IMR-90 (cell line): Measurements from ENCODE around the gene SLIT1. TPM values are rescaled to one million over a fixed set of nuclear protein-coding genes. Genes with fewer than 3 reads are reported as not detected.

Source experiments
- ATAC-seq: fragments of 200-7000 bp; cut with Tn5 transposase; 2 replicates; pipeline ENCODE4 v1.9.1; 2020; ENCODE audit warnings: low read depth, mild to moderate bottlenecking, moderate library complexity
- BruUV-seq: library from RNA; stranded (reverse); fragments of 400-500 nt; replicated peaks from 2 replicates; lab custom pipeline; 2021; lab: Mats Ljungman, UMichigan
- CTCF ChIA-PET: fragments of 300-600 bp; formaldehyde crosslinking; extraction: SDS; loops from one replicate; lab custom pipeline; 2021; ENCODE audit warnings: antibody characterized with exemption; lab: Yijun Ruan, JAX
- POLR2A ChIA-PET: fragments of 300-600 bp; sonication (Branson Sonifier 250); formaldehyde crosslinking; loops from one replicate; lab custom pipeline; 2022; ENCODE audit warnings: antibody characterized with exemption; ENCODE audit not compliant: unreplicated experiment; lab: Charles Lee
- DNase-seq: peaks from one replicate; pipeline ENCODE4 v3.0.0; 2013
- H2AFZ ChIP-seq: replicated peaks from 2 replicates; pipeline ENCODE3; 2013; ENCODE audit warnings: low read length, mild to moderate bottlenecking; ENCODE audit not compliant: poor library complexity
- H2AK5ac ChIP-seq: 2 replicates; pipeline ENCODE4 v1.6.1; 2013; ENCODE audit warnings: low read depth, low read length, inconsistent platforms
- H2AK9ac ChIP-seq: replicated peaks from 2 replicates; pipeline ENCODE3; 2013; ENCODE audit warnings: mild to moderate bottlenecking, low read depth, low read length, moderate library complexity; ENCODE audit not compliant: poor library complexity
- H2BK120ac ChIP-seq: 2 replicates; pipeline ENCODE4 v1.6.1; 2013; ENCODE audit warnings: low read depth, low read length, inconsistent platforms
- H2BK15ac ChIP-seq: 3 replicates; pipeline ENCODE4 v1.6.1; 2013; ENCODE audit warnings: low read depth, low read length, inconsistent platforms
- H2BK20ac ChIP-seq: 2 replicates; pipeline ENCODE4 v1.6.1; 2013; ENCODE audit warnings: low read depth, mild to moderate bottlenecking, inconsistent platforms, low read length, moderate library complexity
- H2BK5ac ChIP-seq: 2 replicates; pipeline ENCODE4 v1.6.1; 2013; ENCODE audit warnings: mild to moderate bottlenecking, low read depth, low read length, inconsistent platforms; ENCODE audit not compliant: poor library complexity, severe bottlenecking
- H3K14ac ChIP-seq: replicated peaks from 2 replicates; pipeline ENCODE4 v1.6.1; 2013; ENCODE audit warnings: low read depth, low read length, inconsistent platforms
- H3K18ac ChIP-seq: 2 replicates; pipeline ENCODE4 v1.6.1; 2013; ENCODE audit warnings: low read depth, low read length, control low read depth
- H3K23ac ChIP-seq: 2 replicates; pipeline ENCODE4 v1.6.1; 2013; ENCODE audit warnings: low read depth, low read length, inconsistent platforms
- H3K27ac ChIP-seq: 2 replicates; pipeline ENCODE4 v1.5.1; 2013; ENCODE audit warnings: mild to moderate bottlenecking, control low read depth, low read length; ENCODE audit not compliant: insufficient read depth
- H3K27me3 ChIP-seq: 2 replicates; pipeline ENCODE4 v1.6.1; 2013; ENCODE audit warnings: low read length; ENCODE audit not compliant: control insufficient read depth, insufficient read depth
- H3K36me3 ChIP-seq: 2 replicates; pipeline ENCODE4 v1.6.1; 2013; ENCODE audit warnings: low read length, mixed read lengths; ENCODE audit not compliant: control insufficient read depth, insufficient read depth
- H3K4ac ChIP-seq: 2 replicates; pipeline ENCODE4 v1.6.1; 2013; ENCODE audit warnings: low read depth, low read length, inconsistent platforms
- H3K4me1 ChIP-seq: 2 replicates; pipeline ENCODE4 v1.6.1; 2013; ENCODE audit warnings: low read length, mixed read lengths; ENCODE audit not compliant: control insufficient read depth, insufficient read depth
- H3K4me2 ChIP-seq: 2 replicates; pipeline ENCODE4 v1.6.1; 2013; ENCODE audit warnings: low read depth, mild to moderate bottlenecking, control low read depth, low read length, moderate library complexity
- H3K4me3 ChIP-seq: 2 replicates; pipeline ENCODE4 v1.5.1; 2013; ENCODE audit warnings: low read depth, mild to moderate bottlenecking, control low read depth, low read length, moderate library complexity; ENCODE audit not compliant: insufficient read depth
- H3K56ac ChIP-seq: 2 replicates; pipeline ENCODE4 v1.6.1; 2013; ENCODE audit warnings: low read length, inconsistent platforms; ENCODE audit not compliant: insufficient read depth; ENCODE audit errors: extremely low read depth
- H3K79me1 ChIP-seq, 2 experiments: 2 replicates each; pipeline ENCODE4 v1.6.1; 2013; ENCODE audit warnings: low read length in 2 of 2, inconsistent platforms in 1 of 2, low read depth in 1 of 2
- H3K9ac ChIP-seq: 2 replicates; pipeline ENCODE4 v1.6.1; 2013; ENCODE audit warnings: low read depth, low read length, control low read depth
- H3K9me1 ChIP-seq: 2 replicates; pipeline ENCODE4 v1.6.1; 2013; ENCODE audit warnings: low read length, inconsistent platforms; ENCODE audit not compliant: insufficient read depth
- H3K9me3 ChIP-seq: 2 replicates; pipeline ENCODE4 v1.6.1; 2013; ENCODE audit warnings: low read length; ENCODE audit not compliant: control insufficient read depth, insufficient read depth
- H4K20me1 ChIP-seq: 2 replicates; pipeline ENCODE4 v1.6.1; 2013; ENCODE audit warnings: low read length, inconsistent platforms; ENCODE audit not compliant: insufficient read depth
- H4K5ac ChIP-seq: 2 replicates; pipeline ENCODE4 v1.6.1; 2013; ENCODE audit warnings: mild to moderate bottlenecking, low read depth, low read length, control low read depth
- H4K8ac ChIP-seq, 2 experiments: 2 replicates each; pipeline ENCODE4 v1.6.1; 2013; ENCODE audit warnings: low read depth in 2 of 2, low read length in 2 of 2, control low read depth in 1 of 2, inconsistent platforms in 1 of 2
- H4K91ac ChIP-seq: 2 replicates; pipeline ENCODE4 v1.6.1; 2013; ENCODE audit warnings: low read depth, low read length, inconsistent platforms; ENCODE audit not compliant: insufficient read depth
- BHLHE40 ChIP-seq: fragments of 150-350 bp; IDR thresholded peaks from 2 replicates; pipeline ENCODE4 v1.6.1; 2016; ENCODE audit warnings: mild to moderate bottlenecking, low read depth, low read length
- CEBPB ChIP-seq: IDR thresholded peaks from 2 replicates; pipeline ENCODE4 v1.6.1; 2012; ENCODE audit warnings: low read depth, low read length, improper control_type of control experiment
- CHD1 ChIP-seq: IDR thresholded peaks from 2 replicates; pipeline ENCODE4 v1.6.1; 2012; ENCODE audit warnings: low read depth, low read length, improper control_type of control experiment
- FOS ChIP-seq: fragments of 150-350 bp; IDR thresholded peaks from 2 replicates; pipeline ENCODE4 v1.6.1; 2016; ENCODE audit warnings: low read depth, low read length
- MAFK ChIP-seq: IDR thresholded peaks from 2 replicates; pipeline ENCODE4 v1.6.1; 2012; ENCODE audit warnings: low read depth, low read length, improper control_type of control experiment
- MAZ ChIP-seq: IDR thresholded peaks from 2 replicates; pipeline ENCODE4 v1.6.1; 2012; ENCODE audit warnings: low read depth, mild to moderate bottlenecking, low read length, improper control_type of control experiment, moderate library complexity, borderline replicate concordance
- MXI1 ChIP-seq: IDR thresholded peaks from 2 replicates; pipeline ENCODE4 v1.6.1; 2012; ENCODE audit warnings: low read depth, mild to moderate bottlenecking, low read length, moderate library complexity, borderline replicate concordance
- NFE2L2 ChIP-seq: fragments of 150-350 bp; IDR thresholded peaks from 2 replicates; pipeline ENCODE4 v1.6.1; 2016; ENCODE audit warnings: low read depth, mild to moderate bottlenecking, low read length
- POLR2A ChIP-seq: IDR thresholded peaks from 2 replicates; pipeline ENCODE4 v1.6.1; 2012; ENCODE audit warnings: mild to moderate bottlenecking, low read depth, low read length
- RAD21 ChIP-seq: IDR thresholded peaks from 2 replicates; pipeline ENCODE4 v1.6.1; 2012; ENCODE audit warnings: low read length, improper control_type of control experiment
- RCOR1 ChIP-seq: IDR thresholded peaks from 2 replicates; pipeline ENCODE4 v1.6.1; 2012; ENCODE audit warnings: mild to moderate bottlenecking, low read length, improper control_type of control experiment; ENCODE audit not compliant: insufficient replicate concordance
- RFX5 ChIP-seq: IDR thresholded peaks from 2 replicates; pipeline ENCODE4 v1.8.0; 2012; ENCODE audit warnings: low read depth, mild to moderate bottlenecking, low read length, moderate library complexity
- SMC3 ChIP-seq: fragments of 150-350 bp; IDR thresholded peaks from 2 replicates; pipeline ENCODE4 v1.6.1; 2016; ENCODE audit warnings: low read depth, mild to moderate bottlenecking, antibody characterized with exemption, low read length, moderate library complexity
- WGBS, 2 experiments: methylation state at CpG; one replicate each; pipeline versions ENCODE4 v1.1.5 to v1.1.7; 2013; ENCODE audit warnings: missing lambda C conversion rate in 2 of 2; ENCODE audit not compliant: insufficient read length in 1 of 2; ENCODE audit errors: extremely low coverage in 2 of 2; 5-methylcytosine and 5-hydroxymethylcytosine counted together
- dilution Hi-C: fragments of 300-500 bp; cut with HindIII; formaldehyde crosslinking; loops from one replicate; pipeline ENCODE4 v1.14.3; 2018; ENCODE audit warnings: low sequenced_read_pairs; ENCODE audit not compliant: unreplicated experiment
- in situ Hi-C: fragments of 300-500 bp; cut with MboI; formaldehyde crosslinking; loops from 3 replicates; pipeline ENCODE4 v1.14.3; 2019; ENCODE audit warnings: low sequenced_read_pairs, inconsistent platforms, mixed read lengths
- intact Hi-C: fragments of 100-400 bp; cut with micrococcal nuclease; formaldehyde crosslinking; loops from 2 replicates; pipeline ENCODE4 v1.10.0; 2022
- polyA plus RNA-seq, 3 experiments: library from polyadenylated mRNA; depleted of rRNA; stranded (reverse); fragments of >200 nt; gene quantifications; 2 replicates each; pipeline ENCODE4 v1.2.3, GENCODE V29; 2012; ENCODE audit warnings: low replicate concordance in 1 of 3
- total RNA-seq: library from RNA; depleted of rRNA; stranded (reverse); fragments of >200 nt; gene quantifications from 2 replicates; pipeline ENCODE4 v1.2.3, GENCODE V29; 2012
- TF ChIP-seq, protein P1 (sequence below): fragments of 150-350 bp; IDR thresholded peaks from 2 replicates; pipeline ENCODE4 v1.6.1; 2016; ENCODE audit warnings: low read depth, mild to moderate bottlenecking, low read length, moderate library complexity, borderline replicate concordance
- TF ChIP-seq, protein P2 (sequence below): fragments of 150-350 bp; IDR thresholded peaks from 2 replicates; pipeline ENCODE4 v1.6.1; 2017; ENCODE audit warnings: mild to moderate bottlenecking, antibody characterized with exemption, low read length, low read depth
- TF ChIP-seq, protein P3 (sequence below): conservative IDR thresholded peaks from 2 replicates; pipeline ENCODE4 v1.5.1; 2012; ENCODE audit warnings: mild to moderate bottlenecking, low read depth, low read length, improper control_type of control experiment

Gene SLIT1
- total and polyA plus RNA-seq, 2 of the 4 experiments (the other 2 are of a cell fraction): under 0.01 TPM

DNA sequence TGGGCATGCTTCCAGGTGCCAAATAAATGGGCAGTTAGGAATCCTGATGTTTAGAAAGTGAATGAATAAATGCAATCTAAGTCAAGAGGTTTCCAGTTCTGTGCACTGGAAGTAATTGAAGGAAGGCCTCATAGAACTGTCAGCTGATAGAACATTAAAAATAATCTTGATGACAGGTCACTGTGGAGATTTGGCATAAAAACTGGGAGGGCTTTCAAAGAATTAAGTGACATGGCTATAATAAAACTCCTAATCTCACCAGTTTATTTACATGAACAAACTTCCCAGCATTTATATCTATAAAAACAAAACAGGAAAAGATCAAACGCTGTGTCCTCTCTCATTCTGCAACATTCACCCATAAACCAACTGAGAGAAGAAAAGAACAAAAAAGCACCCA, 170.5 kb downstream of the SLIT1 start:
- TF ChIP-seq MAZ (no peak), RAD21 (no peak), SMC3 (no peak), MAFK (no peak), POLR2A (no peak), NFE2L2 (no peak), FOS (no peak), CHD1 (no peak), RCOR1 (no peak), RFX5 (no peak), CEBPB (no peak), BHLHE40 (no peak), MXI1 (no peak)
- TF ChIP-seq, protein P1, sequence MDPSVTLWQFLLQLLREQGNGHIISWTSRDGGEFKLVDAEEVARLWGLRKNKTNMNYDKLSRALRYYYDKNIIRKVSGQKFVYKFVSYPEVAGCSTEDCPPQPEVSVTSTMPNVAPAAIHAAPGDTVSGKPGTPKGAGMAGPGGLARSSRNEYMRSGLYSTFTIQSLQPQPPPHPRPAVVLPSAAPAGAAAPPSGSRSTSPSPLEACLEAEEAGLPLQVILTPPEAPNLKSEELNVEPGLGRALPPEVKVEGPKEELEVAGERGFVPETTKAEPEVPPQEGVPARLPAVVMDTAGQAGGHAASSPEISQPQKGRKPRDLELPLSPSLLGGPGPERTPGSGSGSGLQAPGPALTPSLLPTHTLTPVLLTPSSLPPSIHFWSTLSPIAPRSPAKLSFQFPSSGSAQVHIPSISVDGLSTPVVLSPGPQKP: no peak
- TF ChIP-seq, protein P2, sequence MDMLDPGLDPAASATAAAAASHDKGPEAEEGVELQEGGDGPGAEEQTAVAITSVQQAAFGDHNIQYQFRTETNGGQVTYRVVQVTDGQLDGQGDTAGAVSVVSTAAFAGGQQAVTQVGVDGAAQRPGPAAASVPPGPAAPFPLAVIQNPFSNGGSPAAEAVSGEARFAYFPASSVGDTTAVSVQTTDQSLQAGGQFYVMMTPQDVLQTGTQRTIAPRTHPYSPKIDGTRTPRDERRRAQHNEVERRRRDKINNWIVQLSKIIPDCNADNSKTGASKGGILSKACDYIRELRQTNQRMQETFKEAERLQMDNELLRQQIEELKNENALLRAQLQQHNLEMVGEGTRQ: no peak
- TF ChIP-seq, protein P3, sequence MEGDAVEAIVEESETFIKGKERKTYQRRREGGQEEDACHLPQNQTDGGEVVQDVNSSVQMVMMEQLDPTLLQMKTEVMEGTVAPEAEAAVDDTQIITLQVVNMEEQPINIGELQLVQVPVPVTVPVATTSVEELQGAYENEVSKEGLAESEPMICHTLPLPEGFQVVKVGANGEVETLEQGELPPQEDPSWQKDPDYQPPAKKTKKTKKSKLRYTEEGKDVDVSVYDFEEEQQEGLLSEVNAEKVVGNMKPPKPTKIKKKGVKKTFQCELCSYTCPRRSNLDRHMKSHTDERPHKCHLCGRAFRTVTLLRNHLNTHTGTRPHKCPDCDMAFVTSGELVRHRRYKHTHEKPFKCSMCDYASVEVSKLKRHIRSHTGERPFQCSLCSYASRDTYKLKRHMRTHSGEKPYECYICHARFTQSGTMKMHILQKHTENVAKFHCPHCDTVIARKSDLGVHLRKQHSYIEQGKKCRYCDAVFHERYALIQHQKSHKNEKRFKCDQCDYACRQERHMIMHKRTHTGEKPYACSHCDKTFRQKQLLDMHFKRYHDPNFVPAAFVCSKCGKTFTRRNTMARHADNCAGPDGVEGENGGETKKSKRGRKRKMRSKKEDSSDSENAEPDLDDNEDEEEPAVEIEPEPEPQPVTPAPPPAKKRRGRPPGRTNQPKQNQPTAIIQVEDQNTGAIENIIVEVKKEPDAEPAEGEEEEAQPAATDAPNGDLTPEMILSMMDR: no peak
- CTCF ChIA-PET: interaction anchor here (0.6 kb wide), 1 partner anchor 131 kb away, joined by 3 read pairs; no protein-coding TSS in a partner anchor
- ATAC-seq: no peak

More for the DNA sequence above, 170.5 kb downstream of the SLIT1 start:
- Histone ChIP-seq H2BK120ac (no peak overlapping the region), H2AFZ (no peak overlapping the region), H2BK5ac (no peak overlapping the region), H3K23ac (no peak overlapping the region), H3K4me1 (no peaks in the 10 kb centered on the region), H4K8ac (no peak overlapping the region), H3K4ac (no peak overlapping the region), H2BK15ac (no peak overlapping the region), H3K27me3 (peaks cover 19% of the 10 kb centered on the region), H3K18ac (no peak overlapping the region), H3K4me2 (no peak overlapping the region), H3K56ac (no peak overlapping the region), H3K9me1 (no peaks in the 10 kb centered on the region), H2AK9ac (no peak overlapping the region), H3K4me3 (no peak overlapping the region), H3K36me3 (no peaks in the 10 kb centered on the region), H3K27ac (no peak overlapping the region), H2BK20ac (no peak overlapping the region), H4K91ac (no peak overlapping the region), H2AK5ac (no peak overlapping the region), H3K14ac (no peak overlapping the region), H3K9ac (no peak overlapping the region), H3K79me1 (no peaks in the 10 kb centered on the region), H4K5ac (no peak overlapping the region), H4K20me1 (no peaks in the 10 kb centered on the region), H3K9me3 (no peaks in the 10 kb centered on the region)
- in situ Hi-C loops: no loop called here
- DNase-seq: no peak
- POLR2A ChIA-PET: no interaction called here
- intact Hi-C loops: no loop called here
- dilution Hi-C loops: no loop called here
- WGBS, 2 experiments: no CpG with 5 or more reads among the region's 1 CpG
- BruUV-seq: no TSS peak
